HG03066 (cell line): ENCODE results near the gene TEX14.
"Not testable (repeated sequence)": the region's sequence is repeated elsewhere in the genome, so short reads cannot be mapped to it uniquely, and the experiment has no call there.

ENCODE experiments used
- ATAC-seq: cut with Tn5 transposase; IDR thresholded peaks from one replicate; pipeline ENCODE4 v1.9.1; 2021; ENCODE audit warnings: low read depth; ENCODE audit not compliant: unreplicated experiment

Gene TEX14

GRCh38 chr17:58690033-58690432 lies 1.8 kb downstream of the TEX14 start:
- ATAC-seq: not testable (repeated sequence)

GRCh38 chr17:58688521-58688920 lies 3.3 kb downstream of the TEX14 start:
- ATAC-seq: no peak

- ATAC-seq: no peak
These were observed 4.9 kb downstream of the TEX14 start for GRCh38 chr17:58686980-58687379.

- not testable (repeated sequence) for ATAC-seq
These were observed 7.4 kb downstream of the TEX14 start for GRCh38 chr17:58684462-58684861.

GRCh38 chr17:58684003-58684402 lies 7.8 kb downstream of the TEX14 start:
- ATAC-seq: no peak

GRCh38 chr17:58680038-58680369 lies 11.8 kb downstream of the TEX14 start:
- no peak for ATAC-seq

GRCh38 chr17:58679263-58680037 lies 12.4 kb downstream of the TEX14 start:
- no peak for ATAC-seq

- not testable (repeated sequence) for ATAC-seq
These were observed 13.6 kb downstream of the TEX14 start for GRCh38 chr17:58678287-58678686.

GRCh38 chr17:58677194-58677880 lies 14.5 kb downstream of the TEX14 start:
- ATAC-seq: no peak

GRCh38 chr17:58671969-58672368 lies 19.9 kb downstream of the TEX14 start:
- no peak for ATAC-seq

- no peak for ATAC-seq
These were observed 22.0 kb downstream of the TEX14 start for GRCh38 chr17:58669853-58670252.

- ATAC-seq: no peak
These were observed 23.3 kb downstream of the TEX14 start for GRCh38 chr17:58668598-58668935.

- ATAC-seq: no peak
These were observed 23.8 kb downstream of the TEX14 start for GRCh38 chr17:58667934-58668597.

GRCh38 chr17:58666858-58667267 lies 25.0 kb downstream of the TEX14 start:
- no peak for ATAC-seq

GRCh38 chr17:58665946-58666857 lies 25.6 kb downstream of the TEX14 start:
- no peak for ATAC-seq

- no peak for ATAC-seq
These were observed 27.5 kb downstream of the TEX14 start for GRCh38 chr17:58664302-58664701.

- ATAC-seq: no peak
These were observed 30.3 kb downstream of the TEX14 start for GRCh38 chr17:58661499-58661898.

GRCh38 chr17:58660621-58661020 lies 31.2 kb downstream of the TEX14 start:
- ATAC-seq: no peak

GRCh38 chr17:58659714-58660084 lies 32.1 kb downstream of the TEX14 start:
- ATAC-seq: not testable (repeated sequence)

GRCh38 chr17:58658804-58659713 lies 32.8 kb downstream of the TEX14 start:
- ATAC-seq: peak; percentile 65
